Measurements from ENCODE around the gene FOLR3.
"Not testable (repeated sequence)": the region's sequence is repeated elsewhere in the genome, so short reads cannot be mapped to it uniquely, and the experiment has no call there.

The FOLR3 gene

GRCh38 chr11:72146625-72147024 is 11.1 kb downstream of the FOLR3 start:
- H3K36me3 ChIP-seq (replicated peaks), result no peaks in the 10 kb centered on the region
- H3K27me3 ChIP-seq (replicated peaks), result no peaks in the 10 kb centered on the region
- no peak for DNase-seq
- no peak overlapping the region for H3K27ac ChIP-seq
- H3K4me3 ChIP-seq (ENCODE audit: low read depth, low read length), result no peak overlapping the region
- in situ Hi-C loops (cut with HindIII; ENCODE audit: low pct_ligation_motif_present, low sequenced_read_pairs), result no loop called here
- no peak for TF ChIP-seq CTCF (IDR thresholded peaks at IDR 0.05; ENCODE audit: low read depth, low read length, missing control alignments)

- DNase-seq, result no peak
- Histone ChIP-seq H3K27ac (no peak overlapping the region), H3K27me3 (replicated peaks) (no peaks in the 10 kb centered on the region), H3K36me3 (replicated peaks) (no peaks in the 10 kb centered on the region), H3K4me3 (ENCODE audit: low read depth, low read length) (no peak overlapping the region)
- TF ChIP-seq CTCF (IDR thresholded peaks at IDR 0.05; ENCODE audit: low read depth, low read length, missing control alignments), result no peak
- in situ Hi-C loops (cut with HindIII; ENCODE audit: low pct_ligation_motif_present, low sequenced_read_pairs), result no loop called here
Observed at GRCh38 chr11:72150882-72151281, 15.4 kb downstream of the FOLR3 start.

GRCh38 chr11:72153874-72154273 is 18.3 kb downstream of the FOLR3 start:
- H3K4me3 ChIP-seq (ENCODE audit: low read depth, low read length); H3K27me3 ChIP-seq (replicated peaks); H3K27ac ChIP-seq; H3K36me3 ChIP-seq (replicated peaks); in situ Hi-C loops (cut with HindIII; ENCODE audit: low pct_ligation_motif_present, low sequenced_read_pairs); DNase-seq: not testable (repeated sequence)

- in situ Hi-C loops (cut with HindIII; ENCODE audit: low pct_ligation_motif_present, low sequenced_read_pairs), result no loop called here
- no peak overlapping the region for H3K27ac ChIP-seq
- no peak for TF ChIP-seq CTCF (IDR thresholded peaks at IDR 0.05; ENCODE audit: low read depth, low read length, missing control alignments)
- no peaks in the 10 kb centered on the region for H3K36me3 ChIP-seq (replicated peaks)
- H3K27me3 ChIP-seq (replicated peaks), result peaks cover 2% of the 10 kb centered on the region
- H3K4me3 ChIP-seq (ENCODE audit: low read depth, low read length), result no peak overlapping the region
- no peak for DNase-seq
Observed at GRCh38 chr11:72154816-72155215, 19.3 kb downstream of the FOLR3 start.

- Histone ChIP-seq H3K27ac (no peak overlapping the region), H3K36me3 (replicated peaks) (no peaks in the 10 kb centered on the region), H3K27me3 (replicated peaks) (peaks cover 4% of the 10 kb centered on the region), H3K4me3 (ENCODE audit: low read depth, low read length) (no peak overlapping the region)
- DNase-seq, result no peak
- in situ Hi-C loops (cut with HindIII; ENCODE audit: low pct_ligation_motif_present, low sequenced_read_pairs), result no loop called here
- TF ChIP-seq CTCF (IDR thresholded peaks at IDR 0.05; ENCODE audit: low read depth, low read length, missing control alignments), result no peak
Observed at GRCh38 chr11:72155751-72156150, 20.2 kb downstream of the FOLR3 start.

- Histone ChIP-seq H3K27me3 (replicated peaks) (peaks cover 4% of the 10 kb centered on the region), H3K36me3 (replicated peaks) (no peaks in the 10 kb centered on the region), H3K27ac (no peak overlapping the region), H3K4me3 (ENCODE audit: low read depth, low read length) (no peak overlapping the region)
- no peak for DNase-seq
- in situ Hi-C loops (cut with HindIII; ENCODE audit: low pct_ligation_motif_present, low sequenced_read_pairs), result no loop called here
- TF ChIP-seq CTCF (IDR thresholded peaks at IDR 0.05; ENCODE audit: low read depth, low read length, missing control alignments), result no peak
Observed at GRCh38 chr11:72157131-72157530, 21.6 kb downstream of the FOLR3 start.
